Measurements from ENCODE around the gene SPI1. TPM values are rescaled to one million over a fixed set of nuclear protein-coding genes. Genes with fewer than 3 reads are reported as not detected.

SPI1 gene
- total and polyA plus RNA-seq, 5 donors = 5.9 to 24.1 (median 18.2) TPM

DNA sequence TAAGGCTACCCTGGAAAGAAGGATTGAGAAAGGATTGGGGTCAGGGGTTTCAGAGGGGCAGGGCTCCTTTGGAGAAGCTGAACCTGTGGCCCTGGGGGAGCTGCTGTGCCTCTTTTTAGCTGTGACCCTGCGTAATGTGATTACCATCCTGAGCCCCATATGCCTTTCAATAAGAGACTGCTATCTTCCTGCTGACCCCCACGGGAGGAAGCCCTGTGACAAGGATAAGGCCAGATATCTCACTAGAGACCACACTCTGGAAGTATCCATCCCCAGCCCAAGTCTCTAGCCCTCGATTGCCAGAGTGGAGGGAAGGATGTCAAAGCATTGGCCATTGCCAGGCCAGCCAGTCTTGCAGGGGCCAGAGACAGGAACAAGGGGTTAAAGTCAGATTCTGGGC is 25.2 kb upstream of the SPI1 start:
- H3K4me1 ChIP-seq (ENCODE audit: control insufficient read depth, insufficient read depth, low read length) = peaks cover 9% of the 10 kb centered on the region
- no peaks in the 10 kb centered on the region for H3K9me3 ChIP-seq (ENCODE audit: control insufficient read depth, low read length)
- H3K27ac ChIP-seq (ENCODE audit: low read length) = no peak overlapping the region
- H3K4me3 ChIP-seq (ENCODE audit: low read length) = no peak overlapping the region
- intact Hi-C loops (cut with DNase I) = no loop called here
- no peak for DNase-seq
- ATAC-seq = no peak
- WGBS = 45% methylated on average over 3 of the region's 3 CpGs
- H3K27me3 ChIP-seq (ENCODE audit: control insufficient read depth, insufficient read depth) = no peaks in the 10 kb centered on the region

DNA sequence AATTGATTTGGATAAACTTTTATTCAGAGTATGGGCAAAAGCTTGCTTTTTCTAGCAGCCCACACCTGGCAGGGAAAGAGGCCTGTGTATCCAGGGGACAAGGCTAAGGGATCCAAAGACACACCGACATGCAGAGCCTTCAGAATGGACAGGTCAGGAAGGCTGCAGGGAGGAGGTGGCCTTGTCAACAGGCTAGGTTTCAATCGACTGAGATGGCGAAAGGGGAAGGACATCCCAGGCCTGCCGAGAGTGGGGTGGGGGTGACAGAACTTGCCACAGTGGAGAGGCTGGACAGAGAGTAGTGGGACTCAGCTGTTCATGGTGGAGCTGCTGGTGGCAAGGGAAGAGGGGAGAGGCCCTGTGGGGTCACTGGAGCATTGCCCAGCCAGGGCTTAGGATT is 24.8 kb upstream of the SPI1 start:
- intact Hi-C loops (cut with DNase I) = no loop called here
- 76% methylated on average over 4 of the region's 4 CpGs for WGBS
- H3K27me3 ChIP-seq (ENCODE audit: control insufficient read depth, insufficient read depth) = no peaks in the 10 kb centered on the region
- DNase-seq (no peak), ATAC-seq (no peak)
- H3K27ac ChIP-seq (ENCODE audit: low read length) = no peak overlapping the region
- H3K4me1 ChIP-seq (ENCODE audit: control insufficient read depth, insufficient read depth, low read length) = peaks cover 9% of the 10 kb centered on the region
- H3K4me3 ChIP-seq (ENCODE audit: low read length) = no peak overlapping the region
- H3K9me3 ChIP-seq (ENCODE audit: control insufficient read depth, low read length) = no peaks in the 10 kb centered on the region

DNA sequence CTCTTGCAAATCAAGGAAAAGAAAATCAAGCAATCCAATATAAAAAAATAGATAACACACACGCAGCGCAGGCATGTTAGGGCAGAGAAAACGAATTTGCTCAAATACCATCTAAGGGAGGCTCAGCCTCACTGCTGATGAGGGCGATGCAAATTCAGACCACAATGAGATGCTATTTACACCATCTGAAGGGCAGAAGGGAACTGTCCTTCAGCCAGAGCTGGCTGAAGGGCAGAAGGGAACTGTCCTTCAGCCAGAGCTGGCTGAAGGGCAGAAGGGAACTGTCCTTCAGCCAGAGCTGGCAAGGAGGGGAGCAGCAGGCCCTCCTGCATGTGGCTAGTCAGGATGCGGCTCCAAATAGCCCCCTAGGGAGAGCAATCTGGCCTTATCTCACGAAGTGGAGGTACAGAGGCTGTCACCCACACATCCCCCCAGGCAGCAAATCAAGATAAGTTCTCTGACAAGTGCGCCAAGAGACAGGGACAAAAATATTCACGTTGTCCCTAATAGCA is 22.5 kb upstream of the SPI1 start:
- H3K9me3 ChIP-seq (ENCODE audit: control insufficient read depth, low read length) = no peaks in the 10 kb centered on the region
- H3K27ac ChIP-seq (ENCODE audit: low read length) = peak overlapping the region; percentile 90
- intact Hi-C loops (cut with DNase I) = no loop called here
- no peaks in the 10 kb centered on the region for H3K27me3 ChIP-seq (ENCODE audit: control insufficient read depth, insufficient read depth)
- WGBS = 12% methylated on average over 8 of the region's 8 CpGs
- peaks cover 3% of the 10 kb centered on the region for H3K4me1 ChIP-seq (ENCODE audit: control insufficient read depth, insufficient read depth, low read length)
- no peak overlapping the region for H3K4me3 ChIP-seq (ENCODE audit: low read length)
- ATAC-seq (peak; percentile 77 to 83), DNase-seq (no peak)

DNA sequence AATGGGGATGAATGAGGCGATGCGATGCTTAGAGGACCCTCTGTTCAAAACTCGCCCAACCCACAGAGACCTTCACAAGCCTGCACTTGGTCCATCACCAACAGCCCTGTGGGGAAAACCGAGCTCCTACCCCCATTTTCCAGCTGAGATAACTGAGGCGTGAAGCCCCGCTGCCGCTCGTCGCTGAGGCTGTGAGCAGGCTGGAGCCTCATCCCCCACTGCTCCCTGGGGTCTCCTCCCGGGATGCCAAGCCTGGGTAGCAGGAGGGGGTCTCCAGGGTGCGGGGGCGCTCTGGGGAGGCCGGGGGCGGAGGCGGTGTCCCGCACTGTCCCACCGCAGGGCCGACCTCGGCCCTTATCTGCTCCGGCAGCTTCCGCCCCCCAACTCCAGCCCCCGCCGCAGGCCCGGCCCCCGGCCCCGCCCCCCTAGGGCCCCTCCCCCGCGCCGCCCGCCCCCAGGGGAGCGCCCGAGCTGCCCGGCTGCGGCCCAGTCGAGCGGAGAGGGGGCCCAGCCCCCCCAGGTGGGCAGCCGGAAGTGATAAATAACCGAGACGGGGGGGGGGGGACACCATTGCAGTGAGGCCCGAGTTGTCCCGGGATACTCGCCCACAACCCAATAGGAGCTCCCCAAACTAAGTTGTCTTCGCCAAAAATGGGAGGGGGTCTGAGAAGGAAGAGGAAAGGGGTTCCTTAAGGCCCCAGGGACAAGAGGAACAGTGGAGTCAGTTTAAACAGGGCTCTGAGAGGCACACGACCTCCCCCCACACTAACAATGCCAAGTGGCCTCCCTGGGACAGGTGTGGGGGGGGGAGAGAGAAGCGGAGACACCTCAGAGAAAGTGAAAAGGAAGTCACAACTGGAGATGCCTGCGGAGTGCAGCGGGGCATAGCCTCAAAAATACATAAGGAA is 21.8 kb upstream of the SPI1 start:
- Histone ChIP-seq H3K27me3 (ENCODE audit: control insufficient read depth, insufficient read depth) (no peaks in the 10 kb centered on the region), H3K9me3 (ENCODE audit: control insufficient read depth, low read length) (no peaks in the 10 kb centered on the region), H3K4me1 (ENCODE audit: control insufficient read depth, insufficient read depth, low read length) (peaks cover 3% of the 10 kb centered on the region), H3K4me3 (ENCODE audit: low read length) (peak overlapping the region; percentile 64), H3K27ac (ENCODE audit: low read length) (peak overlapping the region; percentile 90)
- intact Hi-C loops (cut with DNase I) = no loop called here
- WGBS = 5% methylated on average over 47 of the region's 47 CpGs
- peak; percentile 81 to 85 for ATAC-seq
- DNase-seq = peak; percentile 42 to 81 (median 78)

DNA sequence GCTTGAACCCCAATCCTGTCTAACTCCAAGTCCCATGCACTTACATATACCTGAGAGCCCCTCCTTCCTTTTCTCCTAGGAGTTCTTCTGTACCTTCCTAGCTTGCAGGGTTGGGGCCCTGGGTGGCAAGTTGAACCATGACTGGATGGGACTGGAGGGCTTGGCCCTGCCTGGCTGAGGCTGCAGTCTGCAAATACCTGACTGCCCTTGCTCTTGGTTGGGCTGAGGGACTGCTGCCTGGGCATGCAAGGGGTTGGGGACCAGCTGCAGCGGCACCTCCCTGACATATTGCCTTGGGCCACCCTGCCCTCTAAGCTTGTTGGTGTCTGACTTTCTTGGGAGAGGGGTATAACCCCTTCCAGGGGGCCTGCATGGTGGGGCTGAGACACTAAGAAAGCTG is 20.2 kb upstream of the SPI1 start:
- ATAC-seq (no peak), DNase-seq (peak in 1 of 3 donors; percentile 29)
- Histone ChIP-seq H3K27me3 (ENCODE audit: control insufficient read depth, insufficient read depth) (no peaks in the 10 kb centered on the region), H3K9me3 (ENCODE audit: control insufficient read depth, low read length) (no peaks in the 10 kb centered on the region), H3K27ac (ENCODE audit: low read length) (no peak overlapping the region), H3K4me1 (ENCODE audit: control insufficient read depth, insufficient read depth, low read length) (peaks cover 4% of the 10 kb centered on the region), H3K4me3 (ENCODE audit: low read length) (no peak overlapping the region)
- WGBS = 97% methylated on average over 1 of the region's 1 CpG
- intact Hi-C loops (cut with DNase I) = no loop called here

DNA sequence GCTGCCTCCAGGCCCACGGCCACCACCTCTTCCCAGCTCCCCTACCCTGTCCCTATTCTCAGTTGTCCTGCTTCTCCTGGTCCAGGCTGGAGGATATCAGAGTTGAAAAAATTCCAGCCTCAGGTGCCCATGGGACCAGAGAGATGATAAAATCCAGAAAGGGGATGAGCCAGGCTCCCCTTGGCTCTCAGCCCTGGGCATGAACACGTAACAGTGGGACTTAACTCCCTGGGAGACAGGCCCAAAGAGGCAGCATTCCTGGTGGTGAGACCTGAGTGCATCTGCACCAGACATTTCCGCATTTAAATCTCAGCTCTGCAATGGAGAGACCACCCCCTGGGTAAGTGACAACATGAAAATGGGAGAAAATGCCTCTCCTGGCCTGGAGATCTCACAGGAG is 19.7 kb upstream of the SPI1 start:
- peak in 1 of 3 donors; percentile 28 for DNase-seq
- no peak for ATAC-seq
- Histone ChIP-seq H3K27me3 (ENCODE audit: control insufficient read depth, insufficient read depth) (no peaks in the 10 kb centered on the region), H3K27ac (ENCODE audit: low read length) (no peak overlapping the region), H3K4me1 (ENCODE audit: control insufficient read depth, insufficient read depth, low read length) (peaks cover 6% of the 10 kb centered on the region), H3K9me3 (ENCODE audit: control insufficient read depth, low read length) (no peaks in the 10 kb centered on the region), H3K4me3 (ENCODE audit: low read length) (no peak overlapping the region)
- 67% methylated on average over 3 of the region's 3 CpGs for WGBS
- intact Hi-C loops (cut with DNase I) = no loop called here

DNA sequence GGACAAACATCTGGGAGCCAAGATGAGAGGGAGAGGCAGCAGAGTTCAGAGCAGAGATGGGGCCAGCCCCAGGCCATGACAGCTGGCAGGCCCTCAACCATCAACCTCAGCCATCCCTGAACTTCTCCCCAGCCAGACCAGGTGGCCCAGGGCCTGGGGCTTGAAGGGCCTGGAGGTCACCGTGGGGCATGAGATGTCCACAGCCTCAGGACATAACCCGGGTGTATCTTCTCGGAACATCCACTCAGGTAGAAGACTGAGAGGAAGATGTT is 17.6 kb upstream of the SPI1 start:
- no peak overlapping the region for H3K27ac ChIP-seq (ENCODE audit: low read length)
- DNase-seq = no peak
- ATAC-seq = no peak
- H3K4me1 ChIP-seq (ENCODE audit: control insufficient read depth, insufficient read depth, low read length) = peaks cover 6% of the 10 kb centered on the region
- intact Hi-C loops (cut with DNase I) = no loop called here
- no peak overlapping the region for H3K4me3 ChIP-seq (ENCODE audit: low read length)
- whole genome bisulfite sequencing = 92% methylated on average over 3 of the region's 3 CpGs
- no peaks in the 10 kb centered on the region for H3K27me3 ChIP-seq (ENCODE audit: control insufficient read depth, insufficient read depth)
- no peaks in the 10 kb centered on the region for H3K9me3 ChIP-seq (ENCODE audit: control insufficient read depth, low read length)

DNA sequence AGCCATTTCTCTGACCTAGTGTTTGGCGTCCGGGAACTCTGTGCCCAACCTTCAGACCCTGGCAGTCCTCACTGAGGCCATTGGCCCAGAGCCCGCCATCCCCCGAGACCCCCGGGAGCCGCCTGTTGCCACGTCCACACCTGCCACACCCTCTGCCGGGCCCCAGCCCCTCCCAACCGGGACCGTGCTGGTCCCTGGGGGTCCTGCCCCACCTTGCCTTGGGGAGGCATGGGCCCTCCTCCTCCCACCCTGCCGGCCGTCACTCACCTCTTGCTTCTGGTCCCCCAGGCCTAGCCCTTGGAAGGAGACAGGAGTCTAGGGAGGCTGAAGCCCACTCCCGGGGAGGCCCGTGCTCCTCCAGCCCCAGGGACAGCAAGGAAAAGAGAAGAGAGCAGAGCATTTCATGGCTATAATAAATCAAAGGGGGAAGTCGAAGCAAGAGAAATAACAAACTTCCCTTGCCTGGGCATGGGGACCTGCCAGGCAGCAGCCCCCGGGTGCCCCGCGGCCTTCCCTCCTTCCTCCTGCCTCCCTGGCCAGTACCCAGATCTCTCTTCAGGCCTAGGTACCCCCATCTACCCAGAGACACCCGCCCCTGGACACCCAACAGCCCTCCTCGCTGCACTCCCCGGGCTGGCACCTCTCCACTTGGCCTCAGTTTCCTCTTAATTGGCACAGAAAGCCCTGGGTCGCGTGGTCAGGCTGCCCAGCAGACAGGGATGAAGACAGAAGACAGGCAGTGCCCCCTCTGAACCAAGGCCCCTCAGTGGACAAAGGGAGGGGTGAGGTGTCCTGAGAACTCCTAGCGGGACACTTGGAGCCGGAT is 17.1 kb upstream of the SPI1 start:
- H3K9me3 ChIP-seq (ENCODE audit: control insufficient read depth, low read length) = no peaks in the 10 kb centered on the region
- H3K27me3 ChIP-seq (ENCODE audit: control insufficient read depth, insufficient read depth) = no peaks in the 10 kb centered on the region
- WGBS = 74% methylated on average over 25 of the region's 25 CpGs
- H3K27ac ChIP-seq (ENCODE audit: low read length) = peak overlapping the region; percentile 78
- H3K4me3 ChIP-seq (ENCODE audit: low read length) = no peak overlapping the region
- H3K4me1 ChIP-seq (ENCODE audit: control insufficient read depth, insufficient read depth, low read length) = peaks cover 5% of the 10 kb centered on the region
- DNase-seq (peak in 2 of 3 donors; percentile 63 to 73), ATAC-seq (peak; percentile 2 to 3)
- intact Hi-C loops (cut with DNase I) = no loop called here

DNA sequence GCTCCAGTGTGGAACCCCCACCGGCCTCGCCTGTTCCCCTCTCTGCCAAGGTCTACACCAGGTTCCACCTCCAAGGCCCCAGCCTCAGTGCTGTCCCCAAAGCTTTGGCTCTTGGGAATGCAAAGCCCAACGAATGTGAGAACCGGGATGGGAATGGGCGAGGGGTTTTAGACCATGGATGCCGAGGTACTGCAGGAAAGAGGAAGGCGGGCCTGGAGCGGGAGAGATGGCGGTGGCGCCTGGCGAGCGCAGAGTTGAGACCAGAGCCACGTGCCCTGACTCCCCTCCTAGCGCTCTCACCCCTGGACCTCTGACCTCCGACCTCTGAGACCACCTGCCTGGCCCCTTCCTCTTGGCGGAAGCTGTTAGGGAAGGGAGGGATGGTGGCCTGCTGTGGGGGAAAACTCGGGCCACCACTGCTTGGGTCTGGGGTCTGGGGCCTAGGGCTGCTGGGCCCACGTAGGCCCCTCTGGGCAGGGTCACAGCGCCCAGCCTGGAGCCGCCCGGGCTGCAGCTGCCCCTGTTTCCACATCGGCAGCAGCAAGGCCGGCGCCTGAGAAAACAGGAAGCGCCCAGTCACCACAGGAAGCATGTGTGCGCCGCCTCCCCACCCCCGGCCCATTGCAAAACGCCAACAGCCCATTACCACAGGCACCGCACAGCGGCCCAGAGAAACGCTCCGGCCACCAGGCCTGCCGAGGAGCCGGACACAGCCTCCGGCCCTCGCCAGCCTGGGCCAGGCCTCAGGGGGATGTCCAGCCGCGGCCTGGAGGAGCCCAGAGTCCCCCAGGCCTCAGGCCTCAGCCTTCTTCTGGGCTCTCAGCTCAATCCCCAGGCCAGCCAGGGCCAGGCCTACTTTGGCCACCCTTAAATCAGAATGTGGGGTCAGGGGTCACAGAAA is 16.2 kb upstream of the SPI1 start:
- peak; percentile 51 to 79 for ATAC-seq
- peaks cover 3% of the 10 kb centered on the region for H3K4me1 ChIP-seq (ENCODE audit: control insufficient read depth, insufficient read depth, low read length)
- WGBS = 63% methylated on average over 39 of the region's 39 CpGs
- no peaks in the 10 kb centered on the region for H3K9me3 ChIP-seq (ENCODE audit: control insufficient read depth, low read length)
- peak; percentile 76 to 88 (median 85) for DNase-seq
- no peaks in the 10 kb centered on the region for H3K27me3 ChIP-seq (ENCODE audit: control insufficient read depth, insufficient read depth)
- no peak overlapping the region for H3K4me3 ChIP-seq (ENCODE audit: low read length)
- intact Hi-C loops (cut with DNase I) = no loop called here
- peak overlapping the region; percentile 79 for H3K27ac ChIP-seq (ENCODE audit: low read length)

DNA sequence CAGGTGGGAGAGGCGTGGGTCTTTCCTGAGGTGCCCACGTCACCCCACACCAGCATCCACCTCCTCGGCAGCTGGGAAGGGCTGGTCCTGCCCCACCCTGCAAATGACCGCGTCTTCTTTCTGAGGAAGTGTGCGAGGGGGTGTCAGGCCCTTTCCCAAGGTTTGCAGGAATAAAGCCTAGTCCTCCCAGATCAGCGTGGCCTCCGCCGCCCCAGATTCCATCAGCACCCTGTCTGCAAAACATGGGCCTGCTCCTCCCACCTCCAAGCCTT is 15.6 kb upstream of the SPI1 start:
- peak overlapping the region; percentile 79 for H3K27ac ChIP-seq (ENCODE audit: low read length)
- no peaks in the 10 kb centered on the region for H3K9me3 ChIP-seq (ENCODE audit: control insufficient read depth, low read length)
- ATAC-seq (peak in 1 of 2 donors; percentile 10), DNase-seq (peak; percentile 44 to 69 (median 69))
- 82% methylated on average over 9 of the region's 9 CpGs for WGBS
- H3K27me3 ChIP-seq (ENCODE audit: control insufficient read depth, insufficient read depth) = no peaks in the 10 kb centered on the region
- intact Hi-C loops (cut with DNase I) = no loop called here
- peaks cover 3% of the 10 kb centered on the region for H3K4me1 ChIP-seq (ENCODE audit: control insufficient read depth, insufficient read depth, low read length)
- H3K4me3 ChIP-seq (ENCODE audit: low read length) = no peak overlapping the region

All from right cardiac atrium (tissue), 5 donors.